PFSK-1 (cell line): Measurements from ENCODE around the gene LIPF.

Experiments
- FOXP2 ChIP-seq: optimal IDR thresholded peaks from 2 replicates; pipeline ENCODE3; 2011; ENCODE audit warnings: borderline replicate concordance, control low read depth, inconsistent platforms; ENCODE audit not compliant: insufficient read depth; ENCODE audit errors: extremely low read length, extremely low read depth
- POLR2AphosphoS5 ChIP-seq: IDR thresholded peaks from 2 replicates; pipeline ENCODE4 v1.6.1; 2012; ENCODE audit warnings: low read depth, mild to moderate bottlenecking, control low read depth, low read length, moderate library complexity
- REST ChIP-seq, 2 experiments: IDR thresholded peaks; 2 replicates each; pipeline versions ENCODE4 v1.6.1 to v1.8.0; 2011 to 2012; ENCODE audit warnings: low read depth in 2 of 2, low read length in 2 of 2, control low read depth in 1 of 2, inconsistent platforms in 1 of 2, mild to moderate bottlenecking in 1 of 2, moderate library complexity in 1 of 2; ENCODE audit not compliant: insufficient read depth in 1 of 2
- SIN3A ChIP-seq: IDR thresholded peaks from 2 replicates; pipeline ENCODE4 v1.6.1; 2012; ENCODE audit warnings: mild to moderate bottlenecking, low read length, moderate library complexity, borderline replicate concordance; ENCODE audit not compliant: insufficient read depth
- TAF1 ChIP-seq: IDR thresholded peaks from 2 replicates; pipeline ENCODE4 v1.6.1; 2012; ENCODE audit warnings: low read length, control low read depth, borderline replicate concordance; ENCODE audit not compliant: insufficient read depth

LIPF gene

GRCh38 chr10:88623835-88624234 lies 40.4 kb upstream of the LIPF start:
- no peak for TF ChIP-seq TAF1
- TF ChIP-seq POLR2AphosphoS5, result no peak
- TF ChIP-seq REST (IDR thresholded peaks at IDR 0.05; ENCODE audit: insufficient read depth in 1 of 2, low read depth in 2 of 2, low read length in 2 of 2), result no peak
- TF ChIP-seq FOXP2, result no peak
- TF ChIP-seq SIN3A, result no peak

GRCh38 chr10:88624840-88625239 lies 39.4 kb upstream of the LIPF start:
- TF ChIP-seq SIN3A (no peak), FOXP2 (no peak), POLR2AphosphoS5 (no peak), REST (IDR thresholded peaks at IDR 0.05; ENCODE audit: insufficient read depth in 1 of 2, low read depth in 2 of 2, low read length in 2 of 2) (no peak), TAF1 (no peak)

GRCh38 chr10:88640186-88640585 lies 24.1 kb upstream of the LIPF start:
- TF ChIP-seq SIN3A (no peak), TAF1 (no peak), REST (IDR thresholded peaks at IDR 0.05; ENCODE audit: insufficient read depth in 1 of 2, low read depth in 2 of 2, low read length in 2 of 2) (no peak), POLR2AphosphoS5 (no peak), FOXP2 (no peak)

- TF ChIP-seq REST (IDR thresholded peaks at IDR 0.05; ENCODE audit: insufficient read depth in 1 of 2, low read depth in 2 of 2, low read length in 2 of 2) (no peak), POLR2AphosphoS5 (no peak), TAF1 (no peak), SIN3A (no peak), FOXP2 (no peak)
Measured at GRCh38 chr10:88642209-88642608, 22.0 kb upstream of the LIPF start.

GRCh38 chr10:88642963-88643362 lies 21.3 kb upstream of the LIPF start:
- TF ChIP-seq TAF1 (no peak), REST (IDR thresholded peaks at IDR 0.05; ENCODE audit: insufficient read depth in 1 of 2, low read depth in 2 of 2, low read length in 2 of 2) (no peak), FOXP2 (no peak), SIN3A (no peak), POLR2AphosphoS5 (no peak)
